GM18511 (cell line): ENCODE data around the gene SESTD1.

ENCODE experiments used
- ATAC-seq: cut with Tn5 transposase; IDR thresholded peaks from one replicate; pipeline ENCODE4 v1.9.1; 2021; ENCODE audit warnings: mild to moderate bottlenecking, moderate library complexity; ENCODE audit not compliant: unreplicated experiment

Gene SESTD1

GRCh38 chr2:179193759-179194394 lies 70.8 kb downstream of the SESTD1 start:
- ATAC-seq: no peak

- no peak for ATAC-seq
These were observed 73.5 kb downstream of the SESTD1 start for GRCh38 chr2:179191110-179191509.

- ATAC-seq: no peak
These were observed 78.5 kb downstream of the SESTD1 start for GRCh38 chr2:179186126-179186525.

GRCh38 chr2:179184610-179185009 lies 80.0 kb downstream of the SESTD1 start:
- ATAC-seq: no peak

GRCh38 chr2:179181002-179181401 lies 83.6 kb downstream of the SESTD1 start:
- ATAC-seq: no peak

GRCh38 chr2:179180242-179180641 lies 84.4 kb downstream of the SESTD1 start:
- no peak for ATAC-seq

- no peak for ATAC-seq
These were observed 84.9 kb downstream of the SESTD1 start for GRCh38 chr2:179179719-179180118.

GRCh38 chr2:179177694-179178093 lies 86.9 kb downstream of the SESTD1 start:
- no peak for ATAC-seq

GRCh38 chr2:179174240-179174639 lies 90.4 kb downstream of the SESTD1 start:
- ATAC-seq: no peak

- no peak for ATAC-seq
These were observed 91.7 kb downstream of the SESTD1 start for GRCh38 chr2:179172894-179173293.

- no peak for ATAC-seq
These were observed 93.3 kb downstream of the SESTD1 start for GRCh38 chr2:179171371-179171770.

- ATAC-seq: no peak
These were observed 93.7 kb downstream of the SESTD1 start for GRCh38 chr2:179170901-179171300.

GRCh38 chr2:179165356-179166000 lies 99.2 kb downstream of the SESTD1 start:
- ATAC-seq: no peak

- no peak for ATAC-seq
These were observed 123.4 kb downstream of the SESTD1 start for GRCh38 chr2:179141206-179141605.

GRCh38 chr2:179140571-179140970 lies 124.1 kb downstream of the SESTD1 start:
- no peak for ATAC-seq

- ATAC-seq: no peak
These were observed 125.1 kb downstream of the SESTD1 start for GRCh38 chr2:179139506-179139905.

GRCh38 chr2:179137200-179137759 lies 127.4 kb downstream of the SESTD1 start:
- no peak for ATAC-seq

- ATAC-seq: no peak
These were observed 131.6 kb downstream of the SESTD1 start for GRCh38 chr2:179133016-179133415.

GRCh38 chr2:179132076-179132475 lies 132.6 kb downstream of the SESTD1 start:
- no peak for ATAC-seq

GRCh38 chr2:179130560-179130959 lies 134.1 kb downstream of the SESTD1 start:
- no peak for ATAC-seq

- no peak for ATAC-seq
These were observed 134.9 kb downstream of the SESTD1 start for GRCh38 chr2:179129574-179130238.

GRCh38 chr2:179125404-179125803 lies 139.2 kb downstream of the SESTD1 start:
- ATAC-seq: no peak
